ENCODE results near the gene SIM2.

DNA sequence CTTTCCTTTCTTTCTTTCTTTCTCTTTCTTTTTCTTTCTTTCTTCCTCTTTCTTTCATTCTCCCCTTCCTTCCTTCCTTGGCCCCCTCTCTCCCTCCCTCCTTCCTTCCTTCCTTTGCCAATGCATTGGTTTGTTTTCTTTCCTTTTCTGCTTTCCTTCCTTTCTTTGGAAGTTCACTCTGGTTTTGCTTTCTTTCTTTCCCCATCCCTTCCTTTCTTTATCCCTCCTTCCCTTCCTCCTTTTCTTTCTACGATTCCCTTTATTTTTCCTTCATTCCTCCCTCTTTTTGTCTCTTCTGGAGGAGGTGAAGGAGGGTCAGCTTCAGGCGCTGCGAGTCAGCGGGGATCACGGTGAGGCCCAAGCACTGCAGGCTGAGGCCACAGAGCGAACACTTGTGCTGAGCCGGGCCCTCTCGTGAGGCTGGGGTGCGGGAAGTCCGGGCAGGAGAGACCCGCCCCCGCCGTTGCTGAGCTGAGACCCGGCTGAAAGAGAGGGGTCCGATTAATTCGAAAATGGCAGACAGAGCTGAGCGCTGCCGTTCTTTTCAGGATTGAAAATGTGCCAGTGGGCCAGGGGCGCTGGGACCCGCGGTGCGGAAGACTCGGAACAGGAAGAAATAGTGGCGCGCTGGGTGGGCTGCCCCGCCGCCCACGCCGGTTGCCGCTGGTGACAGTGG, 1.5 kb downstream of the SIM2 start:
- TF ChIP-seq, protein P1, sequence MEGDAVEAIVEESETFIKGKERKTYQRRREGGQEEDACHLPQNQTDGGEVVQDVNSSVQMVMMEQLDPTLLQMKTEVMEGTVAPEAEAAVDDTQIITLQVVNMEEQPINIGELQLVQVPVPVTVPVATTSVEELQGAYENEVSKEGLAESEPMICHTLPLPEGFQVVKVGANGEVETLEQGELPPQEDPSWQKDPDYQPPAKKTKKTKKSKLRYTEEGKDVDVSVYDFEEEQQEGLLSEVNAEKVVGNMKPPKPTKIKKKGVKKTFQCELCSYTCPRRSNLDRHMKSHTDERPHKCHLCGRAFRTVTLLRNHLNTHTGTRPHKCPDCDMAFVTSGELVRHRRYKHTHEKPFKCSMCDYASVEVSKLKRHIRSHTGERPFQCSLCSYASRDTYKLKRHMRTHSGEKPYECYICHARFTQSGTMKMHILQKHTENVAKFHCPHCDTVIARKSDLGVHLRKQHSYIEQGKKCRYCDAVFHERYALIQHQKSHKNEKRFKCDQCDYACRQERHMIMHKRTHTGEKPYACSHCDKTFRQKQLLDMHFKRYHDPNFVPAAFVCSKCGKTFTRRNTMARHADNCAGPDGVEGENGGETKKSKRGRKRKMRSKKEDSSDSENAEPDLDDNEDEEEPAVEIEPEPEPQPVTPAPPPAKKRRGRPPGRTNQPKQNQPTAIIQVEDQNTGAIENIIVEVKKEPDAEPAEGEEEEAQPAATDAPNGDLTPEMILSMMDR (IDR thresholded peaks at IDR 0.05; ENCODE audit: borderline replicate concordance, extremely low read depth, low read length, poor library complexity, severe bottlenecking) = no peak
- no peak for TF ChIP-seq EZH2 (IDR thresholded peaks at IDR 0.05; ENCODE audit: borderline replicate concordance, low read depth, low read length, severe bottlenecking)

Measured in DND-41 (cell line).